Neural cell (in vitro differentiated cells): ENCODE measurements around the gene CCR7. TPM values are rescaled to one million over a fixed set of nuclear protein-coding genes. Genes with fewer than 3 reads are reported as not detected.

Experiments
- H2AFZ ChIP-seq: fragments of 200-600, 300-800 bp; sonication (generic), shearing (Covaris generic); 2 replicates; pipeline ENCODE4 v1.6.0; 2014; ENCODE audit warnings: low read depth, mild to moderate bottlenecking, antibody characterized with exemption, low read length, moderate library complexity
- H3F3A ChIP-seq: fragments of 200-600 bp; shearing (Covaris generic); 2 replicates; pipeline ENCODE4 v1.6.1; 2016; ENCODE audit warnings: mild to moderate bottlenecking, moderate library complexity, mixed read lengths, antibody characterized with exemption, low read length; ENCODE audit not compliant: insufficient read depth, poor library complexity, severe bottlenecking
- H3K27ac ChIP-seq: fragments of 200-600, 300-800 bp; sonication (generic), shearing (Covaris generic); 2 replicates; pipeline ENCODE4 v1.5.1; 2014; ENCODE audit warnings: mild to moderate bottlenecking, low read length, moderate library complexity
- H3K27me3 ChIP-seq: fragments of 300-800, 200-600 bp; sonication (generic), shearing (Covaris generic); 2 replicates; pipeline ENCODE4 v1.6.0; 2014; ENCODE audit warnings: mild to moderate bottlenecking, low read depth, low read length, moderate library complexity; ENCODE audit not compliant: insufficient read depth
- H3K36me3 ChIP-seq: fragments of 300-800, 200-600 bp; sonication (generic), shearing (Covaris generic); 2 replicates; pipeline ENCODE4 v1.5.1; 2014; ENCODE audit warnings: mild to moderate bottlenecking, antibody characterized with exemption, low read length, moderate library complexity; ENCODE audit not compliant: insufficient read depth
- H3K4me2 ChIP-seq: fragments of 300-800, 200-600 bp; sonication (generic), shearing (Covaris generic); 2 replicates; pipeline ENCODE4 v1.6.0; 2014; ENCODE audit warnings: mild to moderate bottlenecking, low read length
- H3K4me3 ChIP-seq: fragments of 300-800, 200-600 bp; sonication (generic), shearing (Covaris generic); 2 replicates; pipeline ENCODE4 v1.5.1; 2014; ENCODE audit warnings: mild to moderate bottlenecking, low read length, moderate library complexity
- H3K79me2 ChIP-seq: fragments of 200-600 bp; shearing (Covaris generic); replicated peaks from 2 replicates; pipeline ENCODE4 v1.6.0; 2014; ENCODE audit warnings: mild to moderate bottlenecking, low read length, moderate library complexity; ENCODE audit not compliant: insufficient read depth
- H3K9ac ChIP-seq: fragments of 300-800, 200-600 bp; sonication (generic), shearing (Covaris generic); 2 replicates; pipeline ENCODE4 v1.6.1; 2016; ENCODE audit warnings: mild to moderate bottlenecking, low read length, mixed read lengths
- H3K9me2 ChIP-seq: fragments of 200-600 bp; shearing (Covaris generic); 2 replicates; pipeline ENCODE4 v1.6.1; 2016; ENCODE audit warnings: mild to moderate bottlenecking, low read length, mixed read lengths; ENCODE audit not compliant: insufficient read depth
- H3K9me3 ChIP-seq: fragments of 200-600, 300-800 bp; sonication (generic), shearing (Covaris generic); 2 replicates; pipeline ENCODE4 v1.6.1; 2016; ENCODE audit warnings: mild to moderate bottlenecking, mixed run types, low read length, moderate library complexity, mixed read lengths
- H4K20me1 ChIP-seq: fragments of 200-600 bp; shearing (Covaris generic); 2 replicates; pipeline ENCODE4 v1.6.1; 2016; ENCODE audit warnings: mild to moderate bottlenecking, mixed run types; ENCODE audit not compliant: insufficient read depth
- CTCF ChIP-seq: fragments of 450-650 bp; IDR thresholded peaks from 2 replicates; pipeline ENCODE4 v1.5.1; 2014; ENCODE audit warnings: antibody characterized with exemption, mild to moderate bottlenecking, moderate library complexity; ENCODE audit not compliant: poor library complexity, severe bottlenecking
- EP300 ChIP-seq: fragments of 450-650 bp; conservative IDR thresholded peaks from 2 replicates; pipeline ENCODE4 v1.6.1; 2014; ENCODE audit warnings: antibody characterized with exemption, mild to moderate bottlenecking, moderate library complexity; ENCODE audit not compliant: poor library complexity, severe bottlenecking
- EZH2 ChIP-seq: fragments of 200-600, 300-800 bp; shearing (Covaris generic), sonication (generic); IDR thresholded peaks from 2 replicates; pipeline ENCODE4 v1.6.1; 2014; ENCODE audit warnings: antibody characterized with exemption, low read length, borderline replicate concordance, mild to moderate bottlenecking; ENCODE audit not compliant: insufficient read depth, poor library complexity, severe bottlenecking
- MXI1 ChIP-seq: fragments of 450-650 bp; conservative IDR thresholded peaks from 2 replicates; pipeline ENCODE4 v1.6.1; 2014; ENCODE audit warnings: antibody characterized with exemption, mild to moderate bottlenecking; ENCODE audit not compliant: poor library complexity, severe bottlenecking
- POLR2AphosphoS5 ChIP-seq: IDR thresholded peaks from 2 replicates; pipeline ENCODE4 v1.6.1; 2012
- RAD21 ChIP-seq: fragments of 450-650 bp; conservative IDR thresholded peaks from 2 replicates; pipeline ENCODE4 v1.6.1; 2014; ENCODE audit warnings: antibody characterized with exemption, mild to moderate bottlenecking, moderate library complexity
- SMC3 ChIP-seq: fragments of 450-650 bp; conservative IDR thresholded peaks from 2 replicates; pipeline ENCODE4 v1.6.1; 2014; ENCODE audit warnings: antibody characterized with exemption, mild to moderate bottlenecking, moderate library complexity; ENCODE audit not compliant: poor library complexity
- TAF1 ChIP-seq: IDR thresholded peaks from 2 replicates; pipeline ENCODE4 v1.6.1; 2012; ENCODE audit warnings: low read depth
- polyA plus RNA-seq: library from polyadenylated mRNA; depleted of rRNA; stranded (reverse); fragments of >200 nt; gene quantifications from 2 replicates; pipeline ENCODE4 v1.2.3, GENCODE V29; 2014
- TF ChIP-seq, protein P1 (sequence below): IDR thresholded peaks from 2 replicates; pipeline ENCODE4 v1.6.1; 2012; ENCODE audit warnings: borderline replicate concordance

The CCR7 gene
- polyA plus RNA-seq, 1 donor from 2014 or later, result not detected

GRCh38 chr17:40607641-40608040, 42.4 kb upstream of the CCR7 start:
- Histone ChIP-seq H3K36me3 (no peaks in the 10 kb centered on the region), H2AFZ (no peak overlapping the region), H3K9me2 (no peaks in the 10 kb centered on the region), H3K27me3 (no peaks in the 10 kb centered on the region), H4K20me1 (no peaks in the 10 kb centered on the region), H3K27ac (no peak overlapping the region), H3K9ac (no peak overlapping the region), H3F3A (no peaks in the 10 kb centered on the region), H3K4me2 (no peak overlapping the region), H3K4me3 (no peak overlapping the region), H3K79me2 (no peaks in the 10 kb centered on the region), H3K9me3 (no peaks in the 10 kb centered on the region)
- TF ChIP-seq TAF1 (no peak), POLR2AphosphoS5 (no peak), MXI1 (no peak), EP300 (no peak)

DNA sequence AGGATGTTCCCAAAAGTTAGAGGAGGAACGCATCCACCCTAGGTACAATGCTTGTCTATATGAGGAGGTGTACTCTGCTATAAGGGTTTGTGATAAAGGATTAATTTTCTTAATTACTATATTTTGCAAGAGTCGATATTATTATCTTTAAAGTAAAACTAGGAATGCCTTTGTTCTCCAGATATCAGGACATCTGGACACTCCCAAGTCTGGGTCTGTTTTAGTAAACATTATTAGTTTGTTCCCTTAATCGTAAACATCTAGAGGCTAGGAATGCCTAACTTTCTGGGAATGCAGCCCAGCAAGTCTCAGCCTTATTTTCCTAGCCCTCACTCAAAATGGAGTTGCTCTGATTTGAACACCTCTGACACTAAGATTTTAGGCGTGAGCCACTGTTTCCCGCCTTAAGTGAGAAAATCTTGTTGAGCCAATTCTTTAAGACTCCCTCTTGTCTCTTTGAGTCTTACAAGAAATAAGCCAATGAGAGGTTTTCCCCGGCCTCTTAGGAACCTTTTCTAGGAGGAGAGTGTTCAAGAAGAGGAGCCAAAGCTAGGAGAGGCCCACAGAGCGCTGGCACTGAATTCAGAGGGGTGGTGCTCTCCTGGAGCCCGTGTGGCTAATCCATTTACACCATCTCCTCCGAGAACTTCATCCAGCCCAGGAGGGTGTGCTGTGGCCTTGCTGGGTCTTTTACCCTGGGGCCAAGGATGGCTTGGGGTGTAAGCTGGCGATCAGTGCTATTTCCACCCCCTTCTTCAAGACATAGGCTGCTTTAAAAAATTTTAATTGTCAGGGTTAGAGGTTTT, 41.5 kb upstream of the CCR7 start:
- Histone ChIP-seq H2AFZ (no peak overlapping the region), H3K27me3 (no peaks in the 10 kb centered on the region), H3F3A (no peaks in the 10 kb centered on the region), H3K79me2 (no peaks in the 10 kb centered on the region), H3K36me3 (no peaks in the 10 kb centered on the region), H3K27ac (no peak overlapping the region), H3K9me2 (no peaks in the 10 kb centered on the region), H3K9ac (no peak overlapping the region), H3K4me3 (no peak overlapping the region), H3K9me3 (no peaks in the 10 kb centered on the region), H4K20me1 (no peaks in the 10 kb centered on the region), H3K4me2 (no peak overlapping the region)
- TF ChIP-seq MXI1 (no peak), RAD21 (no peak), SMC3 (no peak)

GRCh38 chr17:40605306-40605705, 40.0 kb upstream of the CCR7 start:
- no peak overlapping the region for H3K27ac ChIP-seq

More at GRCh38 chr17:40605306-40605705, 40.0 kb upstream of the CCR7 start:
- Histone ChIP-seq H3K9ac (no peak overlapping the region), H3F3A (no peaks in the 10 kb centered on the region), H3K4me3 (no peak overlapping the region), H3K36me3 (no peaks in the 10 kb centered on the region), H3K9me2 (no peaks in the 10 kb centered on the region), H3K79me2 (no peaks in the 10 kb centered on the region), H4K20me1 (no peaks in the 10 kb centered on the region), H3K4me2 (no peak overlapping the region), H3K27me3 (no peaks in the 10 kb centered on the region), H2AFZ (no peak overlapping the region), H3K9me3 (no peaks in the 10 kb centered on the region)
- TF ChIP-seq CTCF (no peak), EP300 (no peak), EZH2 (no peak), RAD21 (no peak), SMC3 (no peak), MXI1 (no peak), POLR2AphosphoS5 (no peak), TAF1 (no peak)
- TF ChIP-seq, protein P1, sequence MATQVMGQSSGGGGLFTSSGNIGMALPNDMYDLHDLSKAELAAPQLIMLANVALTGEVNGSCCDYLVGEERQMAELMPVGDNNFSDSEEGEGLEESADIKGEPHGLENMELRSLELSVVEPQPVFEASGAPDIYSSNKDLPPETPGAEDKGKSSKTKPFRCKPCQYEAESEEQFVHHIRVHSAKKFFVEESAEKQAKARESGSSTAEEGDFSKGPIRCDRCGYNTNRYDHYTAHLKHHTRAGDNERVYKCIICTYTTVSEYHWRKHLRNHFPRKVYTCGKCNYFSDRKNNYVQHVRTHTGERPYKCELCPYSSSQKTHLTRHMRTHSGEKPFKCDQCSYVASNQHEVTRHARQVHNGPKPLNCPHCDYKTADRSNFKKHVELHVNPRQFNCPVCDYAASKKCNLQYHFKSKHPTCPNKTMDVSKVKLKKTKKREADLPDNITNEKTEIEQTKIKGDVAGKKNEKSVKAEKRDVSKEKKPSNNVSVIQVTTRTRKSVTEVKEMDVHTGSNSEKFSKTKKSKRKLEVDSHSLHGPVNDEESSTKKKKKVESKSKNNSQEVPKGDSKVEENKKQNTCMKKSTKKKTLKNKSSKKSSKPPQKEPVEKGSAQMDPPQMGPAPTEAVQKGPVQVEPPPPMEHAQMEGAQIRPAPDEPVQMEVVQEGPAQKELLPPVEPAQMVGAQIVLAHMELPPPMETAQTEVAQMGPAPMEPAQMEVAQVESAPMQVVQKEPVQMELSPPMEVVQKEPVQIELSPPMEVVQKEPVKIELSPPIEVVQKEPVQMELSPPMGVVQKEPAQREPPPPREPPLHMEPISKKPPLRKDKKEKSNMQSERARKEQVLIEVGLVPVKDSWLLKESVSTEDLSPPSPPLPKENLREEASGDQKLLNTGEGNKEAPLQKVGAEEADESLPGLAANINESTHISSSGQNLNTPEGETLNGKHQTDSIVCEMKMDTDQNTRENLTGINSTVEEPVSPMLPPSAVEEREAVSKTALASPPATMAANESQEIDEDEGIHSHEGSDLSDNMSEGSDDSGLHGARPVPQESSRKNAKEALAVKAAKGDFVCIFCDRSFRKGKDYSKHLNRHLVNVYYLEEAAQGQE, result no peak
